GM12878 (cell line): ENCODE measurements around the gene MYO15B. TPM values are rescaled to one million over a fixed set of nuclear protein-coding genes. Genes with fewer than 3 reads are reported as not detected.

Experiments
- ATAC-seq: fragments of 200-7000 bp; cut with Tn5 transposase; 3 replicates; pipeline ENCODE4 v1.9.1; 2020; ENCODE audit warnings: mild to moderate bottlenecking, moderate library complexity
- BruUV-seq: library from RNA; stranded (reverse); fragments of 400-500 nt; replicated peaks from 2 replicates; lab custom pipeline; 2021; lab: Mats Ljungman, UMichigan
- CTCF ChIA-PET: fragments of 300-600 bp; sonication (Branson Sonifier 250); formaldehyde crosslinking; extraction: SDS; loops from one replicate; lab custom pipeline; 2021; ENCODE audit warnings: inconsistent platforms; lab: Yijun Ruan, JAX
- POLR2A ChIA-PET: fragments of 350-600 bp; formaldehyde crosslinking; extraction: SDS; loops from one replicate; lab custom pipeline; 2021; ENCODE audit warnings: inconsistent platforms; lab: Charles Lee
- RAD21 ChIA-PET: fragments of 300-600 bp; sonication (Branson Sonifier 250); formaldehyde crosslinking; loops from one replicate; lab custom pipeline; 2023; ENCODE audit warnings: antibody characterized with exemption; ENCODE audit not compliant: unreplicated experiment; lab: Charles Lee
- SMC1A ChIA-PET: fragments of 300-600 bp; sonication (Branson Sonifier 250); formaldehyde crosslinking; loops from one replicate; lab custom pipeline; 2023; ENCODE audit not compliant: unreplicated experiment, uncharacterized antibody; lab: Charles Lee
- DNase-seq: peaks from one replicate; pipeline ENCODE4 v3.0.0-alpha.2; 2011; ENCODE audit warnings: low read depth, low spot score
- FAIRE-seq: peaks from 3 replicates; lab custom pipeline; 2011; peaks lifted over from hg19 to GRCh38; lab: Jason Lieb, UNC
- H2AFZ ChIP-seq: 2 replicates; pipeline ENCODE4 v1.6.0; 2011; ENCODE audit warnings: low read depth, low read length, control low read depth; ENCODE audit not compliant: control insufficient read depth
- H3K27ac ChIP-seq: 2 replicates; pipeline ENCODE4 v1.5.1; 2011; ENCODE audit warnings: control low read depth; ENCODE audit not compliant: control insufficient read depth, insufficient read depth
- H3K27me3 ChIP-seq, 2 experiments: replicated peaks in 1 of 2; 2 replicates each; pipeline versions ENCODE4 v1.6.0 to v1.6.1; 2011; ENCODE audit warnings: low read length in 1 of 2; ENCODE audit not compliant: control insufficient read depth in 2 of 2, insufficient read depth in 2 of 2
- H3K36me3 ChIP-seq, 2 experiments: 2 replicates each; pipeline ENCODE4 v1.5.1; 2011; ENCODE audit warnings: low read length in 1 of 2; ENCODE audit not compliant: control insufficient read depth in 2 of 2, insufficient read depth in 2 of 2
- H3K4me1 ChIP-seq: 2 replicates; pipeline ENCODE4 v1.6.1; 2011; ENCODE audit warnings: mild to moderate bottlenecking, low read length, moderate library complexity, mixed read lengths; ENCODE audit not compliant: control insufficient read depth, insufficient read depth
- H3K4me2 ChIP-seq: 2 replicates; pipeline ENCODE4 v1.6.0; 2011; ENCODE audit warnings: control low read depth; ENCODE audit not compliant: control insufficient read depth, insufficient read depth
- H3K4me3 ChIP-seq: fragments of 200-600 bp; sonication (generic); 2 replicates; pipeline ENCODE4 v1.5.1; 2016
- H3K79me2 ChIP-seq: 2 replicates; pipeline ENCODE4 v1.6.0; 2011; ENCODE audit warnings: low read length; ENCODE audit not compliant: control insufficient read depth, insufficient read depth
- H3K9ac ChIP-seq: 2 replicates; pipeline ENCODE4 v1.8.0; 2011; ENCODE audit warnings: low read length, control low read depth, mixed read lengths; ENCODE audit not compliant: control insufficient read depth, insufficient read depth
- H3K9me3 ChIP-seq: replicated peaks from 3 replicates; pipeline ENCODE4 v1.5.1; 2011; ENCODE audit warnings: mild to moderate bottlenecking, low read length; ENCODE audit not compliant: control insufficient read depth, insufficient read depth
- H4K20me1 ChIP-seq: 2 replicates; pipeline ENCODE4 v1.6.0; 2011; ENCODE audit not compliant: control insufficient read depth, insufficient read depth
- CBX5 ChIP-seq: sonication (generic); IDR thresholded peaks from 2 replicates; pipeline ENCODE4 v1.6.1; 2016; ENCODE audit warnings: low read depth, moderate library complexity, mild to moderate bottlenecking, inconsistent platforms
- E4F1 ChIP-seq: fragments of 450-650 bp; IDR thresholded peaks from 2 replicates; pipeline ENCODE4 v1.6.1; 2018; ENCODE audit warnings: borderline replicate concordance, mild to moderate bottlenecking; ENCODE audit not compliant: partially characterized antibody
- HCFC1 ChIP-seq: fragments of 150-350 bp; IDR thresholded peaks from 2 replicates; pipeline ENCODE4 v1.6.1; 2014; ENCODE audit warnings: low read length
- IRF5 ChIP-seq: fragments of 450-650 bp; IDR thresholded peaks from 2 replicates; pipeline ENCODE4 v1.6.1; 2017; ENCODE audit warnings: borderline replicate concordance
- KDM1A ChIP-seq: fragments of 200-600 bp; sonication (generic); IDR thresholded peaks from 2 replicates; pipeline ENCODE4 v1.6.1; 2016; ENCODE audit warnings: borderline replicate concordance
- KLF5 ChIP-seq: fragments of 450-650 bp; IDR thresholded peaks from 2 replicates; pipeline ENCODE4 v1.6.1; 2014; ENCODE audit warnings: mild to moderate bottlenecking; ENCODE audit not compliant: partially characterized antibody
- RUNX3 ChIP-seq: IDR thresholded peaks from 2 replicates; pipeline ENCODE4 v1.6.1; 2012; ENCODE audit warnings: low read length, inconsistent platforms
- SMAD1 ChIP-seq: fragments of 450-650 bp; IDR thresholded peaks from 2 replicates; pipeline ENCODE4 v1.6.1; 2018; ENCODE audit warnings: mild to moderate bottlenecking, low read depth; ENCODE audit not compliant: partially characterized antibody
- ZBTB33 ChIP-seq: fragments of 450-650 bp; IDR thresholded peaks from 2 replicates; pipeline ENCODE4 v1.6.1; 2017; ENCODE audit warnings: mild to moderate bottlenecking
- WGBS: methylation state at CpG from one replicate; pipeline ENCODE4 v1.1.6; 2016; ENCODE audit warnings: low lambda C conversion rate; ENCODE audit not compliant: insufficient replicate concordance, insufficient coverage; ENCODE audit errors: missing lambda C conversion rate; 5-methylcytosine and 5-hydroxymethylcytosine counted together
- in situ Hi-C: fragments of 300-500 bp; cut with MboI; formaldehyde crosslinking; loops from 9 replicates; pipeline ENCODE4 v1.14.3; 2018; ENCODE audit warnings: mixed read lengths
- intact Hi-C: fragments of 100-400 bp; cut with micrococcal nuclease; formaldehyde crosslinking; loops from one replicate; pipeline ENCODE4 v1.14.2; 2022; ENCODE audit not compliant: unreplicated experiment
- polyA plus RNA-seq, 11 experiments: library from polyadenylated mRNA; depleted of rRNA in 4 of 11; unstranded in 6 of 11; stranded (reverse) in 5 of 11; fragments of >200 nt; fragmentation: Nextera tagmentation in 4 of 11; fragmentation: Illumina TruSeq in 1 of 11; extraction: Ambion mirVana in 4 of 11; extraction: Trizol in 1 of 11; gene quantifications; 1 replicate in 1 of 11; 2 replicates in 10 of 11; pipeline versions ENCODE4 v1.2.1 to v1.2.3, GENCODE V29; 2011 to 2016; ENCODE audit warnings: inconsistent platforms in 2 of 11, missing spikeins in 2 of 11, low read depth in 1 of 11
- total RNA-seq, 4 experiments: library from RNA; depleted of rRNA in 3 of 4; stranded (reverse); fragments of >200 nt in 3 of 4; fragmentation: Illumina TruSeq in 1 of 4; extraction: Trizol in 1 of 4; gene quantifications; 2 replicates each; pipeline versions ENCODE4 v1.2.1 to v1.2.3, GENCODE V29; 2013 to 2021
- TF ChIP-seq, protein P1 (sequence below): IDR thresholded peaks from 2 replicates; pipeline ENCODE4 v1.6.1; 2011; ENCODE audit warnings: low read depth, mild to moderate bottlenecking, low read length, moderate library complexity, borderline replicate concordance; ENCODE audit errors: extremely low read depth
- TF ChIP-seq, protein P2 (sequence below): fragments of 450-650 bp; IDR thresholded peaks from 2 replicates; pipeline ENCODE4 v1.6.1; 2017; ENCODE audit warnings: mild to moderate bottlenecking, low read depth, inconsistent platforms; ENCODE audit not compliant: poor library complexity, severe bottlenecking

The MYO15B gene
- total and polyA plus RNA-seq, 10 of the 15 experiments (the other 5 are each of a cell fraction or from before 2014, with no cell fraction given) = 0.67 to 15.4 (median 2.3) TPM; not detected in 1

DNA sequence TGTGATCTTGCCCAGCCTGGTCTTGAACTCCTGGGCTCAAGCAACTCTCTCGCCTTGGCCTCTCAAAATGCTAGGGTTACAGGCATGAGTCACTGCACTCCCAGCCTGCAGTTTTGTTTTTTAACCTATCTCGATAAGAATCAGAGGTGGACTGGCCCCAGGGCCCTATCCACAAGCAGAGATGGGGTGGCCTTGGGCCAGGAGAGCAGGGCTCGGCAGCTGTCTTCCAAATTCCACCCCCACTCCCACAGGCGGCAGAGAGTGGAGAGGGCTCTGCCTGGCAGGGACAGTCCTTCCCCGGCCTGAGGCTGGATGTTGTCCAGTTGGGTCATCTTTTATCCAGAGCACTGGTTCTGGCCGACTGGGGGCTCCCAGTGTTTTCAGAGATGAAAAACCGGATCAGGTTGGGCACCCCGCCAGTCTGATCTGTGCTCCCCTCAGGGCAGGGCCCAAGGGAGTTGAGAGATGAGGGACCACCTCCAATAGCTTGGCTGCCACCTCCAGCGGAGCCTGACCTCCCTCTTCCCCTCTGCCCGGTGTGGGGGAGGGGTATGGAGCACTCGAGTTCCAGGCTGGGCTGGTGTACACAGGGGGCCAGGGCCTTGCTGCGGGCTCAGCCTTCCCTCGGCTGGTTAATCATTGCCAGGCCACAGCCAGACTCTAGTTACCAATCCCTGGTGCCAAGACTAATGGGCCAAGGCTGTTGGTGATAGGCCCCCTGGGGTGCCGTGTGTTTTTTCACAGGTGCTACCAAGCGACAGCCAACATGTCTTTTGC is 30.3 kb upstream of the MYO15B start (continued):
- no peak for TF ChIP-seq E4F1
- TF ChIP-seq SMAD1 = no peak
- no peak for TF ChIP-seq CBX5
- TF ChIP-seq RUNX3 = no peak
- TF ChIP-seq KDM1A = no peak
- TF ChIP-seq HCFC1 = no peak
- TF ChIP-seq, all 136 proteins: peak for 0

DNA sequence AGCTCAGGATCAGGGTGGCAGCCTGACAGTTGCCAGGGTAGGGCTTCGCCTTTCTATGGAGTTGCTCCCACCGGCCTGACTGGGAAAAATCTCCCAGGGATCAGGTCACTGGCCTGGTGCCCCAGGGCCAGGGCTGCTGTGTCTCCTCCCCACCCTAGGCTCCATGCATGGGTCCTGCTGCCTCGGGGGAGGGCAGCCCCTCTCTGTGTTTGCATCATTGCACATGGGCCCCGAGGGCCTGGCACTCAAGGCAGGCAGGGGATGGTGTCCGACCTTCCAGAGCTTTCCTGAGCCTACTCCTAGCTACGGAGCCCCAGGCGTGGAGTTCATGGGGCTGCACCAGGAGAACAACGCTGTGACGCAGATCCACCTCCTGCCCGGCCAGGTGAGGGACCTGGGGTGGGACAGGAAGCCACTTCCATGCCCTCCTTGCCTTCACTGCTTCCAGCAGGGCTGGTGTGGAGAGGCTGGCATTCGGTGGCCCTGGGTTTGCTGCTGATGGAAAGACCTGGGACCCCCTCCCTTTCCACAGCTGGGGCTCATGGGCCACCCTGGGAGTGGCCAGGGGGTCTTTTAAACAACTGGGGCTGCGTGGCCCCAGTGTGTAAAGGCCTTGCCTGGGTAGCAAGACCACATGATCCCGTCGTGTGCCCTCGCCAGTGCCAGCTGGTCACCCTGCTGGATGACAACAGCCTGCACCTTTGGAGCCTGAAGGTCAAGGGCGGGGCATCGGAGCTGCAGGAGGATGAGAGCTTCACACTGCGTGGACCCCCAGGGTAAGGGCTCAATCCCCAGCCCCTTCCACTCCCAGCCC is 29.5 kb upstream of the MYO15B start:
- Histone ChIP-seq H3K4me1 (no peaks in the 10 kb centered on the region), H2AFZ (no peak overlapping the region), H3K27ac (no peak overlapping the region), H3K4me2 (no peak overlapping the region), H3K79me2 (no peaks in the 10 kb centered on the region), H3K9me3 (no peaks in the 10 kb centered on the region), H3K4me3 (no peak overlapping the region), H4K20me1 (no peaks in the 10 kb centered on the region), H3K36me3 (no peaks in the 10 kb centered on the region), H3K27me3 (no peaks in the 10 kb centered on the region), H3K9ac (no peak overlapping the region)
- SMC1A ChIA-PET = interaction anchor here (1.1 kb wide), 1 partner anchor 23 kb away, joined by 3 read pairs; no protein-coding TSS in a partner anchor
- FAIRE-seq (no peak), DNase-seq (no peak), ATAC-seq (no peak)
- BruUV-seq = no TSS peak
- WGBS = 50% methylated on average over 18 of the region's 18 CpGs
- RAD21 ChIA-PET = no interaction called here
- intact Hi-C loops (no loop called here), in situ Hi-C loops (no loop called here)
- CTCF ChIA-PET = interaction anchor here (0.7 kb wide), 1 partner anchor 38 kb away, joined by 3 read pairs; no protein-coding TSS in a partner anchor
- POLR2A ChIA-PET = no interaction called here
- TF ChIP-seq KLF5 (no peak), ZBTB33 (no peak), IRF5 (no peak)
- TF ChIP-seq, protein P1, sequence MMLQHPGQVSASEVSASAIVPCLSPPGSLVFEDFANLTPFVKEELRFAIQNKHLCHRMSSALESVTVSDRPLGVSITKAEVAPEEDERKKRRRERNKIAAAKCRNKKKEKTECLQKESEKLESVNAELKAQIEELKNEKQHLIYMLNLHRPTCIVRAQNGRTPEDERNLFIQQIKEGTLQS = no peak
- TF ChIP-seq, protein P2, sequence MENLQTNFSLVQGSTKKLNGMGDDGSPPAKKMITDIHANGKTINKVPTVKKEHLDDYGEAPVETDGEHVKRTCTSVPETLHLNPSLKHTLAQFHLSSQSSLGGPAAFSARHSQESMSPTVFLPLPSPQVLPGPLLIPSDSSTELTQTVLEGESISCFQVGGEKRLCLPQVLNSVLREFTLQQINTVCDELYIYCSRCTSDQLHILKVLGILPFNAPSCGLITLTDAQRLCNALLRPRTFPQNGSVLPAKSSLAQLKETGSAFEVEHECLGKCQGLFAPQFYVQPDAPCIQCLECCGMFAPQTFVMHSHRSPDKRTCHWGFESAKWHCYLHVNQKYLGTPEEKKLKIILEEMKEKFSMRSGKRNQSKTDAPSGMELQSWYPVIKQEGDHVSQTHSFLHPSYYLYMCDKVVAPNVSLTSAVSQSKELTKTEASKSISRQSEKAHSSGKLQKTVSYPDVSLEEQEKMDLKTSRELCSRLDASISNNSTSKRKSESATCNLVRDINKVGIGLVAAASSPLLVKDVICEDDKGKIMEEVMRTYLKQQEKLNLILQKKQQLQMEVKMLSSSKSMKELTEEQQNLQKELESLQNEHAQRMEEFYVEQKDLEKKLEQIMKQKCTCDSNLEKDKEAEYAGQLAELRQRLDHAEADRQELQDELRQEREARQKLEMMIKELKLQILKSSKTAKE = no peak
